Inferior parietal cortex (tissue), 1 donor: ENCODE results near the gene ANKRD40.
"Not testable (repeated sequence)": the region's sequence is repeated elsewhere in the genome, so short reads cannot be mapped to it uniquely, and the experiment has no call there.

Experiments
- DNase-seq: peaks from one replicate; pipeline ENCODE4 v3.0.0-alpha.2; 2016; ENCODE audit errors: extremely low spot score

Gene ANKRD40

DNA sequence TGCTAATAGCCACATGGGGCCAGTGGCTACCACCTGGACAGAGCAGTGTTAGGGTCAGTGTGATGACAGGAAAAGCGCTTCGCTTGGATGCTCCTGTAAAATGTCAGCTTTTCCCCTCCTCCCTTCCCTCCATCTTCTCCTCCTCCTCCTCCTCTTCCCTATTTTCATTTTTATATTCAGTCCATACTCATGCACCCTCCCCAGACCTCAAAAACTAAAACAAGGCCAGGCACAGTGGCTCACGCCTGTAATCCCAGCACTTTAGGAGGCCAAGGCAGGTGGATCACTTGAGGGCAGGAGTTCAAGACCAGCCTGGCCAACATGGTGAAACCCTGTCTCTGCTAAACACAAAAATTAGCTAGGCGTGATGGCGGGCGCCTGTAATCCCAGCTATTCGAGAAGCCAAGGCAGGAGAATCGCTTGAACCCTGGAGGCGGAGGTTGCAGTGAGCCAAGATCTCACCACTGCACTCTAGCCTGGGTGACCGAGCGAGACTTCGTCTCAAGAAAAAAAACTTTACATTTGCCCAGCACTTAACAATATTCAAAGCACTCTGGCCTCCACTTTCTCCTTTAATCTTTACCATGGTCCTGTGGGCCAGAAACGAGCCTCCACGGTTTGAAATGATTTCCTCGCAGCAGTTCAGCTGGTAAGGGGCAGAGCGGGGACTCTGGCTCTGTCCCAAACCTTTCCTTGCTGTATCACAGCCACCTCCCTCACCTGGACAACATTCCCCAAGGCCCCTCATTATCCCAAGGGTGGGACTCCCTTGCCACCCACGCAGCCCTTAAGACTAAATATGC lies 21.8 kb downstream of the ANKRD40 start:
- DNase-seq, result no peak

DNA sequence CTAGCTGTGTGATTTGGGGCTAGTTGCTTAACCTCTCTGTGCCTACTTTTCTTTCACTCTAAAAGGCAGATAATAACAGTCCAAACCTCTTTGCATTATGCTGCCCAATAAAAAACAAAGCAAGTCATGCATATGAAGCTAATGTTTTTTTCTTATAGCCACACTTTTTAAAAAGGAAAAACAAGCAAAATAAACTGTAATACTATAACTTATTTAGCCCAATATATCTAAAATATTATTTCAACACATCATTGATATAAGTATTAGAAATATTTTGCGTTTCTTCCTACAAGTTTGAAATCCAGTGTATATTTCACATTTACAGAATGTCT lies 22.4 kb downstream of the ANKRD40 start:
- DNase-seq, result no peak

DNA sequence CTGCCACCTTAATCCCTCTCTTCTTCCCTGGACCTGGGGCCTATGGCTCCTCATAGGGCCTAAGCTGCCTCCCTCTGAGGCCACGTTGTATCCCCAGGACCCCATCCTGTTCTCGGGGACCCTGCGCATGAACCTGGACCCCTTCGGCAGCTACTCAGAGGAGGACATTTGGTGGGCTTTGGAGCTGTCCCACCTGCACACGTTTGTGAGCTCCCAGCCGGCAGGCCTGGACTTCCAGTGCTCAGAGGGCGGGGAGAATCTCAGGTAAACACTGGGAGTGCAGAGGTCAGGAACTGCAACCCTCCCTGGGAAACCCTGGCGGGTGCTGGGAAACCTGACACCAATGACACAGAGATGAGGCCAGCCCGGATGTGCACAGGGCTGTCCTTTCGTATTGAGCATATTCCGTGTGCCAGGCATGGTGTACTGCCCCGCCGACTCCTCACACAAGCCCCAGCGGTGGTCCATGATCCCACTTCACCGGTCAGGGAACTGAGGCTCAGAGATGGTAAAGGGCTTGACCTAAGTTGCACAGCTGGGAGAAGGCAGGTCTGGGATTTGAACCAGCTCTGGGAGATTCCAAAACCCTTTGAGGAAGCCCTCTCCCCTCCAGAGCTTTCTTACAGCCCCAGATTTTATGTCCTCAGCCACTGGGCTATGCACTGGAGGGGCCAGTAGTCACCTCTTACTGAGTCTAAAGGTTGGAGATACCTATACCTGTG lies 22.9 kb downstream of the ANKRD40 start:
- DNase-seq, result no peak

DNA sequence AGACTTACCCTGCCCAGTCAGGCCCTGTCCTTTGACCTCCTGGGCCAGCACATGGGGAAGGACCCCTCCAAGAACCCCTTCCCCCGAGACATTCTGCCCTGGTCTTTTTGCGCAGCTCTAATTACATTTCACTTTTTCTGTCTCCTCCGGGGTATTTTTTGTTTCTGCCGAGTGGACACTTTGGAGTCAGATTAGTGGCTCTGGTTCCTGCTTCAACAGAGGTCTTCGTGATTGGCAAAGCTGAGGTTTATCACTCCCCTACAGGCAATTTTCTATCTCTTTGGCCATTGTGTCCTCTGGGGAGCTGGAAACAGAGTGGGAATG lies 23.5 kb downstream of the ANKRD40 start:
- DNase-seq, result no peak

DNA sequence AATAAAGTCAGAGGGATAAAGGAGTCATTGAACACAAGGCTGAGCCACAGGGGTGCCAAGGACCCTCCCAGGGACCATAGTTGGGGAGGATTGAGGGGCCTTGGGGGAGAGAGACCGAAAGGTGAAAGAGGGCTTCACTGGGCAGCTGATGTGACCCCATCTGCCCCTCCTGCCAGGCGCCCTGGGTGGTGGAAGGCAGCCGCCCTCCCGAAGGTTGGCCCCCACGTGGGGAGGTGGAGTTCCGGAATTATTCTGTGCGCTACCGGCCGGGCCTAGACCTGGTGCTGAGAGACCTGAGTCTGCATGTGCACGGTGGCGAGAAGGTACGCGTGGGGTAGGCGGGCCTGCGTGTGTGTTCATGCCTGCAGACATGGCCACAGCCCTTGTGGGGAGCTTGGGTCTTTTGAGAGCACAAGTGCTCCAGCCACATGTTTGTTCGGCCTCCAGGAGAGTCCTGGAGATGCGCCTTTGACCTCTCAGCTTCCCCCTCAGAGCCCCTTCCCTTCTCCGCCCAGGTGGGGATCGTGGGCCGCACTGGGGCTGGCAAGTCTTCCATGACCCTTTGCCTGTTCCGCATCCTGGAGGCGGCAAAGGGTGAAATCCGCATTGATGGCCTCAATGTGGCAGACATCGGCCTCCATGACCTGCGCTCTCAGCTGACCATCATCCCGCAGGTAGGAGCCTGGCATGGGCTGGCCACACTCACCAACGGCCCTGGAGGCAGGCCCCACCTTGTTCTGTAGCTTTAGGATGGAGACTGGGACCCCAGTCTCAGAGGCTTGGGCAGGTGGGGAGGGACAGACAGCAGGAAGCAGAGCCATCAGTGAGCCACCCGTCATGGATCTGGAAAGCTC lies 24.1 kb downstream of the ANKRD40 start:
- DNase-seq, result no peak

DNA sequence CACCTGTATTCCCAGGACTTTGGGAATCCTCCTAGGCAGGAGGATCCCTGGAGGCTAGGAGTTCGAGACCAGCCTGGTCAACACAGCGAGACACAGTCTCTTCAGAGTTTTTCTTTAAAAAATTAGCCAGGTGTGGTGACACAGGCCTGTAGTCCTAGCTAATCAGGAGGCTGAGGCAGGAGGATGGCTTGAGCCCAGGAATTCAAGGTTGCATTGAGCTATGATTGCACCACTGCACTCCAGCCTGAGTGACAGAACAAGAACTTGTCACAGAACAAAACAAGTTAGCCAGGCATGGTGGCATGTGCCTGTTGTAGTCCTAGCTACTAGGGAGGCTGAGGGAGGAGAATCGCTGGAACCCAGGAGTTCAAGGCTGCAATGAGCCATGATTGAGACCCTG lies 24.8 kb downstream of the ANKRD40 start:
- DNase-seq, result no peak

DNA sequence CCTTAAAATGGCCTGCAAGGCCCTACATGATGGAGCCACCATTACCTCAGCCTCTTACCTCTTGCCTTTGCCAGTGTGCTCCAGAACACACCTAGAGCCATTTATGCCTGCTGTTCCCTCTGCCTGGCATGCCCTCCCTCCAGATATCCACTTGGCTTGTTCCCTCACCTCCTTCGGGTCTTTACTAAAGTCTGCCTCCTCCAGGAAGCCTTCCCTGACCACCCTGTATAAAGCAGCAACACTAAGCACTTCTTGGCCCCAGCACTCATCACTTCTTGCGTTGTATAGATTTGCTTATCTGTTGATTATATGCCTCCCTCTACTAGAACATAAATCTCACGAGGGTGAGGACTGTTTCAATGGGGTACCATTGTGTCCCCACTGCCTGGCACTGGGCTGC lies 25.3 kb downstream of the ANKRD40 start:
- DNase-seq, result no peak

DNA sequence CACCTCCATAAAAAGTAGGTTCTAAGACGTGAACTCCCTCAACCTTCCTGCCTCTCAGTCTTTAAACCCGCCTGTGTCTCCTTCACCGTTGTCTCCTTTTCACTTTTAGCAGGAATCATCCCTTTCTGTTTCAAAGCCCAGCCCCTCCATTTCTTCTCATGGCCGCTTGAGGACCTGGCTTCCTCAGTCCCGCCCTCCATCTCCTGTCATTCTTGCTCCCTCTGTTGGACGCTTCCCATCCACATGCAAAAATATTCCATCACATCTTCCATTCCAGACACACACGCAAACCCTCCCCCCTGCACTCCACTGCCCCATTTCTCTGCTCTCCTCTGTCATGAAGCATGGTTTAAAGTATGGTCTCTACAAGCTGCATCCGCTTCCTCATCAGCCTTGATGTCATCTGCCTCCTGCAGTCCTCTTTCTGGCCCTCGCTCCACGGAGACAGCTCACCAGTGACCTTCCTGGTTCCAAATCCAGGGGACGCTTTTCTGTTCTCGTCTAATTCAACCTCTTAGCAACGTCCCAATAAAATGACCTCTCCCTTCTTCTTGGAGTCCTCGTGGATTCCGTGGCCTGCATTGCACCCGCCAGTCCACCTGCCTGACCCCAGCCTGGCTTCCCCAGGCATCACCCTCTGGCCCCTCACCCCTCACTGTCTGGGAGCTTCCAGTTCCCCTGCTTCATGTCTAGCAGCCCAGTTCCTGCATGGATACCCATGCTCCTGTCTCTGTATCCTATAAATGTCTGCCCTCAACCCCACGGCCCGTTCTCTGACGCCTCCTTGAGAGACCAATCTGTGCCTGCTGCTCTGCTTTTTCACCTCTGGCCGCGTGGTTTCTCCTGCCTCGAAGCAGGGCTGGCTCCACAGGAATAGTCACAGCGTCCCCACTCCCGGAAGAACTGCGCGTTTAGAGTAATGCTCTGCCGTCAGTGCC lies 26.2 kb downstream of the ANKRD40 start:
- peak; percentile 61 for DNase-seq

DNA sequence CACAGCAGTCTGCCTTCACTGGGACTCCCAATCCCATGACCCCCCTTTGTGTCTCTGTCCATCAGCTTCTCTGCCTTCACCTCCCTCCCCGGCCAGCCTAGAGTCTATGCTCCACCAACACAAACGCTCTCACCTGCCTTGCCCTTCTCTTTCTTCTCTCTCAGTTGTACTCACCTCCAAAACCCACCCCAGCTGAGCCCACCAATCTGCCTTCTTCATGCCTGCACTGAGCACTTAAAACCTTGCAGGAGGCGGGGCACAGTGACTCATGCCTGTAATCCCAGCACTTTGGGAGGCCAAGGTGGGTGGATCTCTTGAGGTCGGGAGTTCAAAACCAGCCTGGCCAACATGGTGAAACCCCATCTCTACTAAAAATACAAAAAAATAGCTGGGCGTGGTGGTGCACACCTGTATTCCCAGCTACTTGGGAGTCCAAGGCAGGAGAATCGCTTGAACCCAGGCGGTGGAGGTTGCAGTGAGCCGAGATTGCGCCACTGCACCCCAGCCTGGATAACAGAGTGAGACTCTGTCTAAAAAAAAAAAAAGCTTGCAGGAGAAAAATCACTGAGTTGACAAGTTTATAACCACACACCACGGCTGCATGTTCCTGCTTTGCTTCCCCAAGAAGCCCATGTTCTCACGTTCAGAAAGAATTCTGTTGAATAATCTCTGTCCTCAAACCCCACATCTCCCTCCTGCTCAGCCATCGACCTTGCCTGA lies 27.0 kb downstream of the ANKRD40 start:
- DNase-seq, result not testable (repeated sequence)

DNA sequence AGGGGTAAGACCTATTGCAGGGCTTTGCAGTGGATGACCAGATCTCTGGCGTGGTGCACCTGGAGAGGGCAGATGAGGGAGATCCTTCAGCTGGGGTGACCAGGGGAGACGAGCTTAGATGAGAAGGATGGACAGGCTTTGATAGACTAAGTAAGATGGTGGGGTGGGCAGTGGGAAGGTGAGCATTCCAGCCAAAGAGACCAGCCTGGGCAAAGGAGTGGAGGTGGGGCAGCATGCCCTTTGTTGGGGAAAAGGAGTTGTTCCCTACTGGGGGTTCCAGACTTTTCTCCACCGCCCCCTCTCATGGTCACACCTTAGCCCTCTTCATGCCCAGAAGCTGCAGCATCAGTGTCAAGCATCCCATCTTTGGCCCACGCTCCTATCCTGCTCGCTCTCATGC lies 27.6 kb downstream of the ANKRD40 start:
- DNase-seq, result no peak

DNA sequence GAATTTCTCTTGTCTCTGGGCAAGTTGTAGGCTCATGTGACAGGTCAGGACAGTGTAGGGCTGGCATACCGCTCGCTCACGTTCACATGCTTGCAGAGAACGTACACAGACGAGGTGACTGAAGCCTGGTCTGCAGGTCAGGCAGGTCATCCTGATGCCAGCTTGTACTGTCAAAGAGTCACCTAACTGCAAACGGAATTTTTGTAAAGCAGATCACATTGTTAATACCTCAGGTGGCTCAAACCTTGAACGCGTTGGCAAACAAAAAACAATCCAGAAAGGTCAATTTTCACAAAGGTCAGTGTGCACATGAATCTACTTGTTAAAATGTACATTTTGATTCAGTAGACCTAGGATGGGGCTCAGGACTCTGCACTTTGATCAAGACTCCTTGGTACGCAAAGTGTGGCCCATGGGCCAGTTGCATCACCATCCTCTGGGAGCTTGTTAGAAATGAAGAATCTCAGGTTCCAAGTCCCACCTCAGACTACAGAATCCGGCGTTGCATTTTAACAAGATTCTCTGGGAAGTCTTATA lies 28.6 kb downstream of the ANKRD40 start:
- DNase-seq, result no peak

DNA sequence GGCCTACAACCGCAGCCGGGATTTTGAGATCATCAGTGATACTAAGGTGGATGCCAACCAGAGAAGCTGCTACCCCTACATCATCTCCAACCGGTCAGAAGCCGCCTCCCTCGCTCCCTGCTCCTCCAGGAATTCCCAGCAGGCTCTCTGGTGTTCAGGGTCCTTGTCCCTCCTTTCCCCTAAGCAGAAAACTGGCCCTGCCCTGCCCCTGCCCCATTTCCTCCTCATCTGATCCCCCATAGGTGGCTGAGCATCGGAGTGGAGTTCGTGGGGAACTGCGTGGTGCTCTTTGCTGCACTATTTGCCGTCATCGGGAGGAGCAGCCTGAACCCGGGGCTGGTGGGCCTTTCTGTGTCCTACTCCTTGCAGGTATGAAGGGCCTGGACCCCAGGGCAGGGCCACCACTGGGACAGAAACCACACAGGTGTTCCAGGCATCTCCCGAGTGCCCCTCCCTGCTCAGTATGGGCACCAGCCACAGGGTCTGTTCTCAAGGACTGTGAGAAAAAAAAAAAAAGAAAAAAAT lies 29.8 kb downstream of the ANKRD40 start:
- DNase-seq, result no peak

DNA sequence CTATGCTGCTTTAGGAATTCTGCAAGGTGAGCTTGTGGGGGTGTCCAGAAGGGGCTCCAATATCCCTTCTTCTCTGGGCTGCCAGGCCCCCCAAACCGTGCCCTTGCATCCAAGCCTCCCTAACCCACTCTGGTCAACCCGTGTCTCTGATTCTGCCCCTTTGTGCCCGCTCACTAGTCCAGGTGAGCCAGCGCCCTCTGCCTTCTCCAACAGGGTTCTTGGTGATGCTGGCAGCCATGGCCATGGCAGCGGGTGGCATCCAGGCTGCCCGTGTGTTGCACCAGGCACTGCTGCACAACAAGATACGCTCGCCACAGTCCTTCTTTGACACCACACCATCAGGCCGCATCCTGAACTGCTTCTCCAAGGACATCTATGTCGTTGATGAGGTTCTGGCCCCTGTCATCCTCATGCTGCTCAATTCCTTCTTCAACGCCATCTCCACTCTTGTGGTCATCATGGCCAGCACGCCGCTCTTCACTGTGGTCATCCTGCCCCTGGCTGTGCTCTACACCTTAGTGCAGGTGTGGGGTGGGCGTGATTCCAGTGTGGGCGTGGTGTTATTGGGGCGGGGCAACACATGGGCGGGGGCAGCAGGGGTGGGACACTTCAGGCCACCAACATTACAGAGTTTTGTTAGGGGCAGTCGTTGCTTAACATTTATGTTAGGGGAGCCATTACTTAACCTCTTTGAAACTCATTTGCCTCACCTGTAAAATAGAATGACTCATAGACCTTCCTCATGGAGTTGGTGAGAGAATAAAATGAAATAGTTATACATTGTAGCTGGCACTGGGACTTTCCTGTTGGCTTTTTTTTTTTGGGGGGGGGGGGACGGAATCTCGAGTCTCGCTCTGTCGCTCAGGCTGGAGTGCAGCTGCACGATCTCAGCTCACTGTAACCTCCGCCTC lies 31.4 kb downstream of the ANKRD40 start:
- no peak for DNase-seq

DNA sequence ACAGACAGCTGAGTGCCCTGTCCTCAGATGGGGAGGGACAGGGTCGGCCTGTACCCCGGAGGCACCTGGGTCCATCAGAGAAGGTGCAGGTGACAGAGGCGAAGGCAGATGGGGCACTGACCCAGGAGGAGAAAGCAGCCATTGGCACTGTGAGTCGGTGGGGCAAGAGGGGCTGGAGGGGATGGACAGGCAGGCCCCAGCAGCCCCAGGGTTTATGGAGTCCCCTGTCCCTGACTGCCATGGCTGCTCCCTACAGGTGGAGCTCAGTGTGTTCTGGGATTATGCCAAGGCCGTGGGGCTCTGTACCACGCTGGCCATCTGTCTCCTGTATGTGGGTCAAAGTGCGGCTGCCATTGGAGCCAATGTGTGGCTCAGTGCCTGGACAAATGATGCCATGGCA lies 32.1 kb downstream of the ANKRD40 start:
- DNase-seq, result no peak

DNA sequence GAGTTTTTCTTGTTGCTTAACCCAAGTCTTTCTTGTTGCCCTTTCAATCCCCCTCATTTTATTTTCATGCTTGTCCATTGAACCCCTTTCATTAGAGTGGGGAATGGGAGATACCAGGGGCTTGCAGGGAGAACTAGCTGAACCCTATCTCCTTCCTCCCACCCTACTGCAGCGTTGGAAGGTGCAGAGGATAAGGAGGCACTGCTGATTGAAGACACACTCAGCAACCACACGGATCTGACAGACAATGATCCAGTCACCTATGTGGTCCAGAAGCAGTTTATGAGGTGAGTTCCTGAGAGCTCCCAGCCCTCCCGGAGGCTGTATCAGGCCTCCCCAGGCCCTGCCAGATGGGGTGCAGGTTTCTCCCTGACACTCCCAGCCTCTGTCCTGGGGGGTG lies 32.5 kb downstream of the ANKRD40 start:
- no peak for DNase-seq

DNA sequence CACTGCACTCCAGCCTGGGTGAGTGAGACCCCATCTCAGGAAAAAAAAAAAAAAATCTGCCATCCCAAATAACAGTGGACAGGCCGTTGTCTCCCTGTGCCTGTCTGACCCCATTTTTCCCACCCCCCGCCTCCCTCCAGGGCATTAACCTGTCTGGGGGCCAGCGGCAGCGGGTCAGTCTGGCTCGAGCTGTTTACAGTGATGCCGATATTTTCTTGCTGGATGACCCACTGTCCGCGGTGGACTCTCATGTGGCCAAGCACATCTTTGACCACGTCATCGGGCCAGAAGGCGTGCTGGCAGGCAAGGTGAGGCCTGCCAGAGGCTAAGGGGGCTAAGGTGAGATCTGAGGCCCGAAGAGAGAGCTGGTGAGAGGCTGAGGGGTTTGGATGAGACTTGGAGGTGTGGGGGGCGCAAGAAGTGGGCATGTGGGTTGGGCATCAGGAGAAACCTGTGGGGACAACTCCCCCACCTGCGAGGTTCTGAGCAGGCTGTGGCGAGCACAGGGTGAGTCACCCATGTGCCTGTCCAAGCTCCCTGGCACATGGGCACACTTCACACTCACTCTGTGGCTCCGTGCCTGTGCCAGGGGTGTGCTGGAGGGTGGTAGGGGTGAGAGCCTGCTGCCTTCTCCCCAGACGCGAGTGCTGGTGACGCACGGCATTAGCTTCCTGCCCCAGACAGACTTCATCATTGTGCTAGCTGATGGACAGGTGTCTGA lies 34.7 kb downstream of the ANKRD40 start:
- no peak for DNase-seq

DNA sequence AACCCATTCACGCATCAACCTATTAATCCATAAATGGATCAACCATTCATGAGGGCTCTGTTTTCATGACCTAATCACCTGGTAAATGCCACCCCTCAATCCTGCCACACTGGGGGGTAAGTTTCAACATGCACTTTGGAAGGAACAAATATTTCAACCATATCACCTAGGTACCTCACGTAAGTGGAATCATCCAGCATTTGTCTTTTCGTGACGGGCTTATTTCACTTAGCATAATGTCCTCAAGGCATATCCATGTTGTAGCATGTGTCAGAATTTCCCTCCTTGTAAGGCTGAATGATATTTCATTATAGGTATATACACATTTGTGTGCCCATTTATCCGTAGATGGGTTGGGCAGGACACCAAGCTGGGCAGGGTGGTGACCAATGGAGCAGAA lies 35.6 kb downstream of the ANKRD40 start:
- DNase-seq, result no peak

DNA sequence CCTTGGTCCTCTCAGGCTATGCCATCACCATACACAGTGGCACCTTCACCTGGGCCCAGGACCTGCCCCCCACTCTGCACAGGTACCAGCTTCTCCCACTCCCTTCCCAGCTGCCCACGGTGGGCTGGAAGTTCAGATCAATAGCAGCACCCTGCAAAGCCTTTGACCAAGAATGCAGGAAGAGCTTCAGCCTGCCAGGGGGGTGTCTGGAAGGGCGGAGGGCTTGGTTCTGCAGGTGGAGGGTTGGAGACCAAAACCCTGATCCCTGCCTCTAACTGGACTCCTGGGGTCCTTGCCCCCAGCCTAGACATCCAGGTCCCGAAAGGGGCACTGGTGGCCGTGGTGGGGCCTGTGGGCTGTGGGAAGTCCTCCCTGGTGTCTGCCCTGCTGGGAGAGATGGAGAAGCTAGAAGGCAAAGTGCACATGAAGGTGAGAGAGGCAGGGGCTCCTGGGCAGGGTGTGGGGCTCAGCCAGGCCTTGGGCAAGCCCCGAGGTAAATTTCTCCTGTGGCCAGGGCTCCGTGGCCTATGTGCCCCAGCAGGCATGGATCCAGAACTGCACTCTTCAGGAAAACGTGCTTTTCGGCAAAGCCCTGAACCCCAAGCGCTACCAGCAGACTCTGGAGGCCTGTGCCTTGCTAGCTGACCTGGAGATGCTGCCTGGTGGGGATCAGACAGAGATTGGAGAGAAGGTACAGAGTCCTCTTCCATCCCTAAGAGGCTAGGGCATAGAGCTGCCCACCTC lies 38.7 kb downstream of the ANKRD40 start:
- DNase-seq, result no peak
